Ammon's horn (tissue), 1 donor: ENCODE results near the gene PBX1.

ENCODE experiments used
- DNase-seq: peaks from one replicate; pipeline ENCODE4 v3.0.0-alpha.2; 2016; ENCODE audit warnings: low spot score

The PBX1 gene

GRCh38 chr1:164618202-164618564, 59.2 kb downstream of the PBX1 start:
- no peak for DNase-seq

GRCh38 chr1:164619006-164619784, 60.2 kb downstream of the PBX1 start:
- DNase-seq, result no peak

DNA sequence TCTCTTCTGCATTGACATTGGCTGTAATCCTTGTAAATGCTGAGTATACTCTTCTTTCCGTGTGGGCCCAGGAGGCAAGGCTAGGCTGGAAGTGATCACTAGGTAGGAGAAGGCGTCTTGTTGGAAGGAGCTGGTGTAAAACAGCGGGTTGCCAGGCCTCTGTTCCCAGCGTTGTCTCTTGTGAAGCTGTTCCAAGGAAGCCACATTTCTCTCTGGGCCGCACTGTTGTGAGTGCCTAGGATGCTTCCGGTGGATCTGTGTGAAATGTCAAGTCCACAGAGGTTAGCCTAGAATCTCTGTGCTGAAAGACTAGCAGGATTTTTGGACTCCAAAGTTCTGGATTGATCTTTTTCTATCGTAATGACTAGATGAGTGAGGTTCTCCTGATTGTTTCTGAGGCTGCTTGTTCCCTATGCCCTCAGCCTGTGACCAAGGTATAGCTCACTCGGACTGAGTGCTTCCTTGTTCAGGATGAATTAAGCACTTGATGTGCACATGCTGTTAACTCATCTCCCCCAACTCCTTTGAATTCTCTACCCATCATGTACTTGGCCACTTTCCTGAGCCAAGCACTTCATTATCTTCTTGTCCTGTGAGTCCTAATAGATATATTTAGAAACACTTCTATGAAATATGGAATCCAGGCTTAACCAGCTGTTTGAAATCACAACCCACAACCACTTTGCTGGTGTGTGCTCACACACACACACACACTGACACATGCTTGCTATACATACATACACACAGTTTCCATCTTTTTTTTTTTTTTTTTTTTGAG, 63.3 kb downstream of the PBX1 start:
- no peak for DNase-seq

GRCh38 chr1:164623805-164624204, 64.8 kb downstream of the PBX1 start:
- no peak for DNase-seq

- DNase-seq, result no peak
These were observed 65.4 kb downstream of the PBX1 start for GRCh38 chr1:164624400-164624799.

DNA sequence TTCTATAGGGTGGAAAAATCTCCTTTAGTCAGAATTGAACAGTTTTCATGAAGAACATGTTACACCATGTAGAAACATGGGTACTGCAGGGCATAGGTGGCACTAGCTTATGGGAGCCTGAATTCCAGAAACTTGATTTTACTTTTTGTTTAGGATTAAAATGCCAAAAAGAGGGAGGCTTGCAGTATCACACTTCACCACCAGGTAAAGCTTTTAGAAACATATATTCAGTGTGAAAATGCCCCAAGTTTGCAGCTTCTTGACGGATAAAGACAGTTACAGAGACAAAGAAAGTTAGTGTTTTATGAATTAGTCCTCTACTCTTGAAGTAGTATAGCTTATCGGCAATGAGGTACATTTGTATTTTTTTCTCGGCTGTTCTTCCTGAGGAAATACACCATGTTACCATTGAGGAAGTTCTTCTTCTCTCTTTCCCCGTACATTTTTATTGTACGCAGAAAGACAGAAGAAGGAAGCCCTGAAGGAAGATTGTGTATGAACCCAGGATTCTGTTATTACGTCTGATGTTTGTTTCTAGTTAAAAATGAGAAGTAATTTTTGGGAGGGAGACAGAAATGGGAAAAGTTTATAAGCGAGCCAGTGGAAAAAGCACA, 66.1 kb downstream of the PBX1 start:
- no peak for DNase-seq

- DNase-seq, result no peak
These were observed 69.8 kb downstream of the PBX1 start for GRCh38 chr1:164628772-164629171.

- DNase-seq, result no peak
These were observed 71.0 kb downstream of the PBX1 start for GRCh38 chr1:164629971-164630370.

DNA sequence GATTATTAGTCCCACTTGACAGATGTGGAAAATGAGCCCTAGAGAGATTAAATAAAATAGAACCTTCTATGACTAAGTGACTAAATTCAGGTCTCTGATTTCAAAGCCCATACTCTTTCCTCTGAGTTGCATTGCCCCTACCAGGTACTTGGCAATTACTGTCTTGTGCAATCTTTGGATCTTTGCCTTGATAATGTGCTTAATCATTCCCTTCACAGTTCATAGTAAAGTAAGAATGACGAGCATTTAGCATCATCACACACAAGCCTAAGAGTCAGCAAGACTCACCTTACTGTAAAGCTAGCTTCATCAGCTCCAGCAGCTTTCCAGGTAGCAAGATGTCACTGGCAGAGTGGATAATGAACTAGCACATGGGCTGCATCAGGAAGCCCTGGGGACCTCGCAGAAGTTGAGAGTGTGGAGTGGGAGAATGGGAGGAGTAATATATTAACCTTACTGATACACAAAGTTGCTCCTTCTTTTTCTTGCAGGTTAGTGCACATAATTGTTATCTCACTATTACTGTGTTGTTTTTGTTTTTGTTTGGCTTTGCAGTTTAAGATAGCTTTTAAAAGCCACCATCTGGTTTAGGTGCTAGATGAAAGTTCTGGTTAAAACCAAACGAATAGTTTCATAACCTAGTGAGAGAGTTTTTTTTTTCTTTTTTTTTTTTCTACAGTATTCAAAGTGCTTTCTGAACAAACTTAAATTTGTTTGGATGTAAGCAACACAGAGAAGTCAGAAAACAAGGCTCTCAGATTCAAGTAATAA, 71.8 kb downstream of the PBX1 start:
- no peak for DNase-seq

DNA sequence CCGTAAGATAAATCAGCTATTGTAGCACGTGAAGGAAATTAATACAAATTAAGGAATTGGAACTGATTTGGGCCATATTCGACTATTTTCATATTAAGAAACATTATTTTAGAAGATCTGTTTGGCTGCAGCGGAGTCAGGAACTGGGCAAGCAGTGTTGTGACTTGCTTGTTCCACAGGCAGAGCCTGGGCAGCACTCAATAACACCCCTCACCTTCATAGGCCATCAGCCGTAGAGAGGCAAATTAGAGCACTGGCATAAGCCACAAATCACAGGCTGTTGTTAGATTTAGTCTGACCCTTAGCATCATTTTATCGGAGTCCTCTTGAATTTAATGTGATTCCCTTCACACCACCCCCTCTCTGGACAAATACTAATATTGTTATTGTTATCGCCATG, 72.8 kb downstream of the PBX1 start:
- no peak for DNase-seq

DNA sequence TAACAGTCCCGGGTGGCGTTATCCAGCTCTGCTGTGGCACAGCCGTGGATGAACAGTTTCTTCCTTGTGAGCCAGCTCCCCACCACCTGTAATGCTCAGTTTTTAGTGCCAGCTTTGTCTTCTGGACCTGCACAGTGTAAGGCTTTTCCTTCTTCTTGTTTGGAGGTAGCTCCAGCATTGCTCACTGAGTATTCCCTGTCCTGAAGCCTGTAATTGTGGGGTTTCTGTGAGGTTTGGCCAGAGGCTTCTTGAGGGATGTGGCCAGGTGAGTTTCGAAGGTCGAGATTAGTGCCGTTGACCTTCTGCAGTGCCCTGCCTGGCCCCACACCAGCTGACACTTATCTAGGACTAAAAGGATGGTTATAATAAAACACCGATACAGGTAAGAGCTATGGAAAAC, 75.0 kb downstream of the PBX1 start:
- DNase-seq, result no peak

DNA sequence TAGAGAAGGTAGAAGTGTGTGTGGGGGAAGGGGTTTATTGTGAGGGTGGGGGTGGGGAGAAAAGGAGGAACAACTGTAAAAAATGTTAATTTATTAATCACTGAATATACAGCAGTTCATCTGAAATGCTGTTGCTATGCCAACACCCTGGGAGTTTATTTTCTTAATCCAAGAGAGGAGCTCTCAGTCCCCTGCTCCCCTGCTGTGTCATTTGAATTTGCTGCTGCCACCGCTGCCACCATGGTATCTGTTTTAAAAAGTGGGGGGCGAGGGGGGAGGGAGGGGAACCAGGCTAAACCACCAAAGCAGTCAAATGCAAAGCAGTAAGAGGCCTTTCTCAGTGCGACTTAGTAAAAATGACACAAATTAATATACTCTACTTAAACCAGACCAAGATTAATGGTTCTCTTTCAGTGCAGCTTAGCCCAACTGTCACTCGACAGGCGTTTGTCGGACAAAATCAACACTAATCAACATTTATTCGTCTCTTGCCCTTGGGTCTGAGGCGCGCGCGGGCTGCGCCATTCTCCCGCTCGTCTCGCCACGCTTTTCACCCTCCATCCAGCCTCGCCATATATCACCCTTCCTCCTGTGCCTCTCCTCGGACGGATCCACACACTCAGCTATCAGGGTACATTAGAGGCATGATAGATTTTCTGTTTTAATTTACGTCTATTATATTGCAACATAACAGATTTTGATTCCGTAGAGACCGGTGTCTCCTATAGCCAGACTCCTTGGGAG, 76.2 kb downstream of the PBX1 start:
- DNase-seq, result no peak

DNA sequence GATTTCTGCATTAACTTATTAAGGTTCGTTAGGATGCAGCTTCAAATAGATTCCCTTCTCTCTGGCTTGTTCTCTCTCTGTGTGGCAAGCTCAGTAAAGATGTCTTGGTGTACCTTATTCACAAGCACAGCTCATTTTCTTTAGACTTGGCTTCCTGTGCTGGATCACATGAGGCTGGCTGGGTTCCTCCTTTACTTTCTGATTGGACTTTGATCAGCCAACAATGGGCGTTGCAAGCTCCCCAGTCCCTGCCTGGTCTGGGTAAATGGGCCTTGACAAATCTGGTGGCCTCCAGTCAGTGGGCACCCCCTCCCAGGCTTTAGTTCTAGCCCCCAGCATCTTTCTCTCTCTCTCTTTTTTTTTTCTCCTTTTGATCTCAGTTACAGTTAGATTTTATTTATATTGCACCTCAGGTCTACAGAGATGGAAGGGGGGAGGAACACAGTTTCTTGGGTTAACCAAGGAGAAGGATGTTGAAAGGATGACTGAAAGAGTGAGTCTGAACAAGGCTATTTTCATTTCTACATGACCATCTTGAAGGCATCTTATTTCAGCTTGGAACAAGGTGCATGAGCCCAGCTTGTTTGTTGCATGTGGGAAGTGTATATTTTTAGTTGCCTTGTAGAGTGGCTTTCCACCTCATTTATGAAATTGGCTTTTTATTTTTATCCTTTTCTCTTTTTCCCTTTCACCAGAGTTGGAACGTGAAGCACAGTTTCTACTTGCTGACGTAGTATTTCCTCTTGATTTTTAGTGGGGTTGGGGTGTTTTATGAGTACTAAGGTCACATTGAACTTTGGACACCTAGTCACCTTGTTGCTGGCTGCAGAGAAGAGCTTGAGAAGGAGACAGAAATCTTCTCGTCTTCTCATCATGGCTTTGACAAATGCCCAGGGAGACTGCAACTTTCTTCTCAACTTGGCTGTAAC, 77.1 kb downstream of the PBX1 start:
- DNase-seq, result peak; percentile 63

- no peak for DNase-seq
These were observed 77.8 kb downstream of the PBX1 start for GRCh38 chr1:164636757-164637156.

- peak; percentile 77 for DNase-seq
These were observed 78.7 kb downstream of the PBX1 start for GRCh38 chr1:164637461-164638375.

GRCh38 chr1:164638492-164639202, 79.7 kb downstream of the PBX1 start:
- no peak for DNase-seq

- no peak for DNase-seq
These were observed 81.8 kb downstream of the PBX1 start for GRCh38 chr1:164640686-164641352.

DNA sequence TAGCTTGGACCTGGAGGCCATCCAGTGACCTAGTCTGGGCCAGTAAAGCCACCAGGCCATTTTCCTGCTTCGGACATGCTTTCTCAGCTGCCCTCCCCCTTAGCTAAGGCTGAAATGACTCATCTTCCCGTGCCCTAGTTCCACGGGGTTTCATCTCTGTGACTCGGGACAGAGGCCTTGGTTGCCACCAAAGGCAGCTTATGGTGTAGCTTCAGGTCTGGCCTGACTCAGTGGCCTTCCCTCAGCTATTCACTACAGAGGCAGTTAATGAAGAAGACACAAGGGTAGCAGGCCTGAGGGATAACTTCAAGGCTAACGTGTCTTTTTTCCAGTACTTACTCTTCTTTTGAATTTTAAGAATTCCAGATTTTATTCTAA, 82.4 kb downstream of the PBX1 start:
- no peak for DNase-seq
